NOMO-1 (cell line): ENCODE measurements around the gene PRKX.
"Not testable (repeated sequence)": the region's sequence is repeated elsewhere in the genome, so short reads cannot be mapped to it uniquely, and the experiment has no call there.

Source experiments
- DNase-seq, 2 experiments: peaks; one replicate each; lab custom pipeline; 2025; ENCODE audit not compliant: unreplicated experiment in 2 of 2; lab: John Stamatoyannopoulos, UW

Gene PRKX

DNA sequence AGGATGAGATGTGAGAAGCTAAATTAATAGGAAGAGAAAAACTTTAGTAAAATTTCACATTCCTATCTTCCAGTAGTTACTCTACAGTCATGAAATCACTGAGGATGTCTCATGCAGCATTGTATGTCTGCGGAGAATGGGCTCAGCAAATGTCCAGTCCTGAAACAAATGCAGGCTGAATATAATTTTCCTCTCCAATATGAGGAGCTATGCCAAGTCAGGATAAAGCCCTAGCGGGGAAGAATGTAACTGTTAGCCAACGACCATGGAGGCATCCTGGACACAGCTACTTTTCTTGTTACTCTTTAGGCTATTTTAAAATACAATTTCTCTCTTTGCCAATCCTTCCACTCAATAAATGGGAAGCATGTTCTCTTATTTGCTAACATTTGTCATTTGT is 127.7 kb downstream of the PRKX start:
- DNase-seq = no peak

DNA sequence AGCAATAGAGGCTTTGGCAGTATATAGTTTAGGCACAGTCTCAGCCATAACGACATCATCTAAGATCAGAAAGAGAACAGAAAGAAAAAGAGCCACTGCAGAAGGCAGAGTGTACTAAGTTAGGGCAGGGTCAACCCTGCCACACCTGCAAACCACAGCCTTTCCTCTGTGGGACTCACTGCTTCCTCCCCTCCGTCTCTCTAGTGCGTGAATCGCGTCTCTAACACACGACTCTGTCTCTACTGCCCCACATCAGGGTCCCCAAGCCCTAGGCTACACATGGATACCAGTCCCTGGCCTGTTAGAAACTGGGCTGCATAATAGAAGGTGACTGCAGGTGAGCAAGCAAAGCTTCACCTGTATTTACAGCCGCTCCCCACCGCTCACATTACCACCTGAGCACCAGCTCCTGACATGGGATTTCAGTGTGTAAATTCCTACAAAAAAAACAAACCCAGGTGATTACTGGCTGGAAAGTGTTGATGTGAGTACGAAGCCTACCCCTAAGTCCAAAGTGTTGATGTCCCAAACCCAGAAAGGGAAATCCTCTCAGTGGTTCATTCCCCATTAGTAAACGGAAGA is 128.9 kb downstream of the PRKX start:
- DNase-seq = no peak

DNA sequence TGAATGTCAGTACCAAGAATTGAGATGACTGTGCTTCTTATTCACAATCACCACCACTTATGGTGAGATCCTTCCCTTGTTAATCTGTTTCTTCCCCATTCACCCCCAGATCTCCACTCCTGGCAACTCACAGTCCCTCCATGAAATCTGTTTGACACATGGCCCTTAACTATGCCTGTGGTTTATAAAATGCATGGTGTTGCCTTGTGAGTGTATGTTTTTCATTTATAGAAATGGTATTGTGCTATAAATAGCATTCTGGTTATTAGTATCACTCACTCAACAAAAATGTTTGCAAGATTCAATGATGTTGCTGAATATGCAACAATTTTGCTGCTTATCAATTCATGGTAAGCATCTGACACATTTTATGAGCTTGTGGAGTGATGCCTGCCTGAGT is 131.0 kb downstream of the PRKX start:
- no peak for DNase-seq

DNA sequence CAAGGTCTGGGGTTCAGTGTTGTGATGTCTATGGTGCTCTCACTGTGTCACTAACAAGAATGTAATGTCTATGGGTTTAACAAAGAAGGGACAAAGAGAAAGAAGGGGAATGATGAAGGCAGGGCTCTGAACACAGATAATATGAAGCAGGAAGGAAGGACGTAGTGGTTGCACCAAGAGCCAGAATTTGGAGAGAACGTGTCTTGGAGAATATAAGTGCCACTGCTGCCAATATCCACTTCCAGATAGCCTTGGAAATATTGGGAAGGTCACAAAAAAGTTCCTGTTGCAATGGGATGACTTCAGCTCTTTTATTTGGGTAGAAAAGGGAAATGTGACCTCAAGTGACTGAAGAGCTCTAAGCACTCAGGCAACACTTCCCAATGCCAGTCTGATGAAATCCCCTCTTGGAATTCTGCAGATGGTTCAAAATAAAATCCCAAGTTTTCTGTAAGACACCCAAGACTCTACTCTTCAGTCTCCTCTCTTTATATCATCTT is 131.8 kb downstream of the PRKX start:
- DNase-seq = no peak

DNA sequence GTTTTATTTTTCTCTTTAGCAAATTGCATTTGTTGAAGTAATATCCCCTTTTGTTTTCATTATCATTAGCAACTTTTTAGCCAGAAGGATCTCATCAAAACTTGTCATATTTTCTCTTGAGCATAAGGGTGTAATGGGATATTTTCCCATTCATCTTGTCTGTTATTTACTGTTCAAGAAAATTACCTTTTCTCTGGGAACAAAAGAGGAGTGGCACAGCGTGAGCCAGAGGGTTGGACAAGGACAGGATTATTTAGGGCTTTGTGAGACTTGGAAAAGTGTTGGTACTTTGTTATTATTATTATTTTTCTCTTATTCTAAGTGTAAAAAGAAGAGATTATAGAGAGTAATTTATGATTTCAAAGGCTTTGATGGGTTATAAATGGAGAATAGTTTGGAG is 135.9 kb downstream of the PRKX start:
- no peak for DNase-seq

DNA sequence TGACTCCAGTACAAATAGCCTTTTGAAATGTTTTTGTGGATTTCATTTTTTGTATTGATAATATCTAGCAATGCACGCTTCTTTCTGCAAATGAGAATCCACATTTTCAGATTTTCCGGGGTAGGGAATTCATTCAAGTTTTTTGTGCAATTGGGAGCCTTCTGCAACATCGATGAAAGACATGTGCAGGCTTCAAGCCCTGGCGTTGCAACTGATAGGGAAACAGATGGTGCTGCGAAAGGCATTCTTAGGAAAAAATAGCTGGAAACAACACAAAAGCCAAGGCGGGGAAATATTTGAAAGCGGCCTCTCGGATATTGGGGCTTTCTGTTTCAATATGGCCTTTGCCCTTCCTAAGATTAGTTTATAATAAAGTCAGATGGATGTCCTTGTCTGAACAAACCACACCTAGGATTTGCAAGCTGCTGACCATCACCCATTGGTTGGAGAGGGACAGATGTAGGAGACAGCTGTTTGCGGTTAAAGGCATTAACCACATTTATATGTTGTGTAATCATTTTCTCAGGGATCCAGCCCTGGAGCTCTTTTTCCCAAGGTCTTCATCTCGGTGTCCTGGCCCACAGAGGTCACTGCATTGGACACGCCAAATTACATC is 136.5 kb downstream of the PRKX start:
- DNase-seq = no peak

DNA sequence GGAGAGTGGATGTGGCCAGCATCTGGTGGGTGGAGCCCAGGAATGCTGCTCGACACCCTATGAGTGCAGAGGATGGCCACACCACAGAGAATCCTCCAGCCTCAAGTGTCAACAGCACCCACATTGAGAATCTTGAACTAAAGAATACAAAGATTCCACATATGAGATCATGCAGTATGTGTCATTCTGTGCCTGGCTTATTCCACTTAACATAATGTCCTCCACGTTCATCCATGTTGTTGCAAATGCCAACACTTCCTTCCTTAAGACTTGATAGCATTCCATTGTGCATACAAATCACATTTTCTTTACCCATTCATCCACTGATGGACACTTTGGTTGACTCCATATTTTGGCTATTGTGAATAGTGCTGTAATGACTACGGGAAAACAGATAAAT is 145.8 kb downstream of the PRKX start:
- no peak for DNase-seq

DNA sequence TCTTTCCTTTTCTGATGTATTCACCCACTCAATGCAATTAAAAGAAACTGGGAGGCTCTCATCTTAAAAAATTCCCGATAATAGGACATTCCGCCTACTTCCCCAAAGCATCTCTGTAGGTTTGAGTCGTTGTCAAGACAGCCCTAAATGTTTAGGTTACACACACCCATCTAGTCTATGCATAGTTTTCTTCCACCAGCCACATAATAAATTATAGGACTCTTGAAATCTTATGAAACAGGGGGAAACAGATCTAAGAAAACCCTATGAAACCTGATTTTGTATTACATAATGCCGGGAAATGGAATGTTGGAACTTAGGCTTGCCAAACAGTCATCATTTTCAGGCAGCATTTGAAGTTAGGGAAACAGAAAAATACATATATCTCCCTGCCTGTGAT is 150.0 kb downstream of the PRKX start:
- no peak for DNase-seq

DNA sequence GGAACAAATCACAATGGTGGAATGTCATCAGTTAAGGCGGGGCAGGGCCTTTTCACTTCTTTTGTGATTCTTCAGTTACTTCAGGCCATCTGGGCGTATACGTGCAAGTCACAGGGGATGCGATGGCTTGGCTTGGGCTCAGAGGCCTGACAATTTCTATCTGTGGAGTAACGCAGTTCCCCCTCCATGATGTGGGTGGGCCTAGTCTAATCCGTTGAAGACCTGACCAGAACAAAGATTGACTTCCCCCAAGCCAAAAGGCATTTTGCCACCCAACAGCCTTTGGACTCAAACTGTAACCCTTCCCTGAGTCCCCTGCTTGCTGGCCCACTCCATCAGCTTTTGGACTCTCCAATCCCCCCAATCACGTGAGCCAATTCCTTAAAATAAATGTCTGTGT is 153.4 kb downstream of the PRKX start:
- DNase-seq = not testable (repeated sequence)
